NCI-H2171 (cell line): ENCODE measurements around the gene TMEM131L.

Experiments used
- DNase-seq: peaks from one replicate; lab custom pipeline; 2025; lab: John Stamatoyannopoulos, UW

The TMEM131L gene

DNA sequence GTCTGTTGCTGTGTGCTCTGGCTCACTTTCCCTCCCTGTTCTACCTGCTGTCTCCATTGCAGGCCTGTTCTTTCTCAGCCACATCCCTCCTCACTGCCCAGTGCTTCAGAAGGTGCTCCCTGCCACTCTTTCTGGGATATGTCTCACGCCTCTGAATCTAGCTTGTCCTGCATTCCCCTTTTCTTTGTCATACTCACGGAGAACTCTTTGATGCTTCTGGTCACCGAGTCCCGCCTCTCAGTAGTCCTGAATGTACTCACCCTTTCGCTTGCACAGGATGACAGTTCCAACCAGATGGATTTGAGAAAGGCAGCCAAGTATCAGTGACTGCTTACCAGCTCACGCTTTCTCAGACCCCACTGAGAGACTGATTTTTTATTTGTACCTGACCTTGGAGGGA lies 152.7 kb downstream of the TMEM131L start:
- DNase-seq = no peak

GRCh38 chr4:153619811-153620210 lies 153.7 kb downstream of the TMEM131L start:
- no peak for DNase-seq

DNA sequence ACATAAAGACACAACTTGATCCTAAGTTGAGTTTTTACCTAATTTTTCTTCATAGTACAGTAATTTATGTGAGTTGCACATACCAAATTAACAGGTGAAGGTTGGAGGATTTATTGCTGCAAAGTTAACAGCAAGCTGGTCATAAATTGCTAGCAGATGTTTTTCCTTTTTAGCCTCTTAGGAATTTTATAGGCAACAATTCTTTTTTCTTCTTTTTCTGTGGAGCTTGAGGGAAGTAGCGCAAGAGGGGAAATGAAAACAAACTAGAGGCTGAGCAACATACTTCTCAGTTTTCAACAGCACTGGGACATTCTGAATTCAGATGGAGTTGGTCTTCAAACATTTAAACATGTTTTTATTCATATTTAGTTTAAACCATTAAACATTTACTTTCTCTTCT lies 154.2 kb downstream of the TMEM131L start:
- no peak for DNase-seq

- DNase-seq = no peak
Observed at GRCh38 chr4:153622093-153622492, 155.9 kb downstream of the TMEM131L start.

- DNase-seq = no peak
Observed at GRCh38 chr4:153622778-153623240, 156.6 kb downstream of the TMEM131L start.

DNA sequence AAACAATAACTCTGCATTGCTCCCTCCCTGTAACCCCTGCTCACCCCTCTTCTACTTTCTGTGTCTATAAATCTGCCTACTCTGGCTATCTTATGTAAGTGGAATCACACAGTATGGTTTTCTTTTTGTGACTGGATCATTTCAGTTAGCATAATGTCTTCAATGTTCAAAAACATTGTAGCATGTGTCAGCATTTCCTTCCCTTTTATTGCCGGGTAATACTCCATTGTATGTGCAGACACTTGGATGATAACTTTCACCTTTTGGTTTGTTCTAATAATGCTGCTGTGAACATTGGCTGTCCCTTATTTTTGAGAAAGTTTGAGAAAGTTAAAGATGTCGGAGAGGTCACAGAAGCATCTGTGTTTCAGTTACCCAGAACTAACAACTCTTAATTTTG lies 157.3 kb downstream of the TMEM131L start:
- DNase-seq = no peak

- DNase-seq = no peak
Observed at GRCh38 chr4:153628796-153629315, 162.7 kb downstream of the TMEM131L start.

DNA sequence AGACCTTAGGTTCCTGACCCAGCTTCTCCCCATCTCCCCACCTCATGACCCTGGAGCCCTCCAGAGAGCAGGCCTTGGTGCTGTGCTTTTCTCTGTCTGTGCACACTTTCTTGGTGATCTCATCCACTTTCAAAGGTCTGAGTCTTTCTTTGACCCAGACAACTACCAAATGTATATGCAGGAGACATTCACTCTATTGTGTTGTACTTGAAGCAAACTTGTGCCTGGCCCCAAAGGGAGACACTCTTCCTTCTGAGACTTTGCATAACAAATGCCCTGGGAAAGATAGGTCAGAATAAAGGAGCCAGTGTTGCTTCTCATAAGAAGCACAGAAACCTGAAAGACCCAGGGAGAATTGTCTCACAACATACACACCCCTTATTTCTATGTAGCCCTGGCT lies 163.6 kb downstream of the TMEM131L start:
- no peak for DNase-seq

- DNase-seq = no peak
Observed at GRCh38 chr4:153634738-153635353, 168.7 kb downstream of the TMEM131L start.

DNA sequence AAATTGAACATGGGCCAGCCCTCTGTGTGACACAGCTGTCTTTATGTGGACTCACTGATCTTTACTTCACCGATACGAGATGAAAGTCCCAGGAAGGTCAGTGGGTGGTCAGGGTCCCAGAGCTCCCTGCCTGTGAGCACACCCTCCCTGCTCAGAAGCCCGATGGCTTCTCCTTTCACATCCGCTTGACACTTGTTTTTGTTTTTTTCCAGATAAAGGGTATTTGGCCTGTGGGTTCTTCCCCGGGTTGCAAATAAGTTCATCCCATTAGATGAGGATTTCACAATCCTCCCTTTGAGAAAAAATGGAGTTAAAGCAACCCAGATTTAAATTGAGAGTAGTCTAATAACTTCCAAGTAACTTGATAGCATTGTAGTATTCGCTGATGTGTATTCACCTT lies 169.7 kb downstream of the TMEM131L start:
- no peak for DNase-seq

DNA sequence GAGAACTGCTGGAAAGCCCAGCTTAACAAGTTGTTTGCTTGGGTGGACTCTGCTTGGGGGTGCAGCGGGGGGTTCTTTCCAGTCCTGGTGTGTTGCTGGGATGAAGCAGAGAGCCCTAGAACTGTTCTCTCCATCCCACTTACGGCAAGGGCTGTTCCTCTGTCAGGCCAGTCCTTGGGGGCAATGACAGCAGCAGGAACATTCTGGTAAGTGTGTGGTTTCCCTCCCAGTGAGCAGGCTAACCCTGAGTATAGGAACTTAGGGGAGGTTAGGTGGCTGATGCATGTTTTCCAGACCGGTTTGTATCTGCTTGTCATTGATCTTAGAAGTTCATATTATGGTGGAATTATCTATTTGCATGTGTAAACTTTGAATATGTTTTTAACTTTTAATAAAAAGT lies 171.0 kb downstream of the TMEM131L start:
- DNase-seq = no peak

DNA sequence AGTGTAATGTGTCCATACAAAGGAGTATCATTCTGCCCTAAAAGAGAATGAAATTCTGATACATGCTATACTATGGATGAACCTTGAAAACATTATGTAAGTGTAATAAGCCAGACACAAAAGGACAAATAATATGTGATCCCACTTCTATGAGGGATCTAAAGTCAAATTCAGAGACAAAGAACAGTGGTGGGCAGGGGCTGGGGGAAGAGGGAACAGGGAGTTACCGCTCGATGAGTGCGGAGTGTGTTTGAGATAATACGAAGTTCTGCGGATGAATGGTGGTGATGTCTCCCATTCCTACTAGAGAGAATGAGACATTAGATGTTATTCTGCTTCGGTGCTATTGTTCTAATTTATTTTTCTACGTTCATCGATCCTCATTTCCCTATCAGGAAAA lies 171.9 kb downstream of the TMEM131L start:
- DNase-seq = no peak

- no peak for DNase-seq
Observed at GRCh38 chr4:153638999-153639398, 172.8 kb downstream of the TMEM131L start.

DNA sequence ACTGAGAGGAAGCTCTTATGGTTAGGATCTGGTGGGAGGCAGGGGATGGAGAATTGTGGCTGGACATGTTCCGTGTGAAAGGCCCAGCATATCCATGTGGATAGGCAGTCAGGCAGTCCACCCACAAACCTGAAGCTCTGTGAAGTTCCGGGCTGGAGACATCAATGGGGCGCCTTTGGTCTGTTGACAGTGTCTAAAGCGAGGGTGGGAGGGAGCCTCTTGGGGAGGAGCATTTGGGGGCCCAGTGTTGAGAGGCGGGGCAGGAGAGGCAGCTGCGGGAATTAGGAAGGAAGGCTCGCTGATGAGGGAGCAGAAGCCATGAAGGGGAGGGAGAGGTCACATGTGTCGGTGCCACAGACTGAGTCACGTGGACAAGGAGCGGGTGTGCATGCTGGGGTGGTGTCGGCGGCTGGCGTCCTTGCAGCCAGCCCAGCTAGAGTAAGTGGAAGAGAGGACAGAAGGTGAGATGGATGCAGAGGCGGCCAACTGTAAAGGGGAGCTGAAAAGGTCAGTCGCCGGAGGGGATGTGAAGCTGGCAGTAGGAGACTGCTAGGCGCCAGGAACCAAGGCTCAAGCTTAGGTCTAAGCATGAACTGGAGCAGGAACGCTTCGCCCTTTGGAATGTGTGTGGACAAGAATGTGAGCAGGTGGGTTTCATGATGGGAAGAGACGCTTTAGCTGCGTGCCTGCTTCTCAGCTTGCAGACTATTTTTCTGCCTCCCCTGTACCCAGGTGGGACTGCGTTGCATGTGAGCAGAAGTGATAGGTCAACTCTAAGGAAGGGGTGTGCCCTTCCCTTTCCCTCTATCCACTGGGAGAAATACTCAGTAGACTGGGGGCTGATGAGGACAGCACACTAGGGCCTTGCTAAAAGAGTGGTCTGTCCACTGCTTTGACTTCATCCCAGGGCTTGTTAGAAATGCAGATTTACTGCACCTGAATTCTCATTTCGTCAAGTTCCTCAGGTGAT lies 174.0 kb downstream of the TMEM131L start:
- no peak for DNase-seq

GRCh38 chr4:153641532-153641931 lies 175.4 kb downstream of the TMEM131L start:
- no peak for DNase-seq

- peak; percentile 29 for DNase-seq
Observed at GRCh38 chr4:153643406-153644383, 177.5 kb downstream of the TMEM131L start.

DNA sequence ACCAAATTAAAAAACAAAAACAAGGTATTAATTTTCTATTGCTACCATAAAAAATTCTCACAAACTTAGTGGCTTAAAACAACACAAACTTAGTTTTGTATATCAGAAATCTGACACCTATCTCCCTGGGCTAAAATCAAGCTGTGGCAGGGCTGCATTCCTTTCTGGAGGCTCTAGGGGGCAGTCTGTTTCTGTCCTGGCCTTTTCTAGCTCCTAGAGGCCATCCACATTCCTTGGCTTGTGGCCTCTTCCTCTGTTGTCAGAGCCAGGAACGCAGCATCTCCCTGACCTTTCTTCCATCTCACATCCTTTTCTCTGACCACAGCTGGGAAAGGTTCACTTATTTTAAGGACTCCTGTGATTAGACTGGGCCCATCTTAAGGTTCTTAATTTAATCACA lies 179.0 kb downstream of the TMEM131L start:
- DNase-seq = no peak

- DNase-seq = no peak
Observed at GRCh38 chr4:153646261-153646660, 180.1 kb downstream of the TMEM131L start.

GRCh38 chr4:153646978-153647377 lies 180.8 kb downstream of the TMEM131L start:
- DNase-seq = no peak

DNA sequence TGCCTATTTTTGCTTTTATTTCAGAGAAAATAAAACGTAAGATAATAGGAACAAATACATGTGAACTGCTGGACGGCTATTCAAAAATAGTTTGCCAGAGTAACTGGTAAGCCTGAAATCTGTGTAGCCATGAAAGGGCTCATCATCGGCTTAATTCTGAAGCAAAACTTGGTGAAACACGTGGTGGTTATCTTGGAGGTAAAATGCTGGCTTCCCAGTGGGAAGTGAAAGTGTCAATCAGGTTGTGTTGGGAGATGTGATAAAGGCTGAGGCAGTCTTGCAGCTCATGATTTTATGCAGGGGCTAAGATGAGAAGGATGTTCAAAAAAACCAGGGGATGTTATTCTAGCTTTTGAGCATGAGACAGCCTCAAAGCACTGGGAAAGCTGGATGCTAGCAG lies 181.8 kb downstream of the TMEM131L start:
- no peak for DNase-seq

DNA sequence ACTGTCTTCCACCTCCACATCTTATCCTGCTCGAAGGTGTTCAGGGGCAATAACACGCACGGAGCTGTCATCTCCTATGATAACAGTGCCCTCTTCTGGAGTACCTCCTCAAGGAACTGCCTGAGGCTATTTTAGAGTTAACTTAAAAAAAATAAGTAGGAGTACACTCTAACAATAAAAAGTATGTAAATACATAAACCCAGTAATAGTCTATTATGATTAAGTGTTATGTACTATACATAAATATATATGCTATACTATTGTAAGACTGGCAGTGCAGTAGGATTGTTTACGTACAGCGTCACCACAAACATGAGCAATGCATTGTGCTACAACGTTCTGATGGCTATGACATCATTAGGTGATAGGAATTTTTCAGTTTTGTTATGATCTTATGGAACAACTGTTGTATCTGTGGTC lies 183.4 kb downstream of the TMEM131L start:
- no peak for DNase-seq

- no peak for DNase-seq
Observed at GRCh38 chr4:153651116-153651515, 185.0 kb downstream of the TMEM131L start.
